ENCODE results near the gene SYNE1.
"Not testable (repeated sequence)": the region's sequence is repeated elsewhere in the genome, so short reads cannot be mapped to it uniquely, and the experiment has no call there.

SYNE1 gene

GRCh38 chr6:152637296-152638047 lies at the start of gene SYNE1:
TSS of gene SYNE1 (minus strand) at chr6:152637362. CDS start at chr6:152628331, 9,031 bp downstream.
- Mint-ChIP-seq H3K36me3 (no peaks in the 10 kb centered on the region), H3K27me3 (peaks cover 38% of the 10 kb centered on the region), H3K9me3 (no peaks in the 10 kb centered on the region), H3K27ac (no peak within 1 kb of the TSS), H3K4me1 (peaks cover 13% of the 10 kb centered on the region), H3K4me3 (peak within 1 kb of the TSS; percentile 54)
- DNase-seq: no peak
- CTCF ChIA-PET: no interaction called here

GRCh38 chr6:152685819-152686218 lies 48.7 kb upstream of the SYNE1 start:
- Mint-ChIP-seq H3K27me3 (no peaks in the 10 kb centered on the region), H3K4me1 (no peaks in the 10 kb centered on the region), H3K9me3 (no peaks in the 10 kb centered on the region), H3K36me3 (no peaks in the 10 kb centered on the region), H3K27ac (no peak overlapping the region), H3K4me3 (no peak overlapping the region)
- CTCF ChIA-PET: interaction anchor here (0.7 kb wide), 1 partner anchor 29 kb away, joined by 3 read pairs; no protein-coding TSS in a partner anchor
- DNase-seq: no peak

- H3K4me3 Mint-ChIP-seq, CTCF ChIA-PET, H3K27me3 Mint-ChIP-seq: not testable (repeated sequence)
Observed at GRCh38 chr6:152682935-152683334, 45.8 kb upstream of the SYNE1 start.

GRCh38 chr6:152682141-152682540 lies 45.0 kb upstream of the SYNE1 start:
- Mint-ChIP-seq H3K36me3 (no peaks in the 10 kb centered on the region), H3K4me3 (no peak overlapping the region), H3K9me3 (no peaks in the 10 kb centered on the region), H3K27me3 (peaks cover 5% of the 10 kb centered on the region), H3K27ac (no peak overlapping the region), H3K4me1 (no peaks in the 10 kb centered on the region)
- no peak for DNase-seq
- CTCF ChIA-PET: no interaction called here

More at GRCh38 chr6:152682935-152683334, 45.8 kb upstream of the SYNE1 start:
- H3K27ac Mint-ChIP-seq, H3K36me3 Mint-ChIP-seq, H3K9me3 Mint-ChIP-seq, DNase-seq, H3K4me1 Mint-ChIP-seq: not testable (repeated sequence)

GRCh38 chr6:152680879-152681517 lies 43.8 kb upstream of the SYNE1 start:
- Mint-ChIP-seq H3K4me3 (no peak overlapping the region), H3K27me3 (peaks cover 5% of the 10 kb centered on the region), H3K9me3 (no peaks in the 10 kb centered on the region), H3K36me3 (no peaks in the 10 kb centered on the region), H3K27ac (no peak overlapping the region), H3K4me1 (no peaks in the 10 kb centered on the region)
- no peak for DNase-seq
- CTCF ChIA-PET: no interaction called here

- DNase-seq: no peak
- no peak overlapping the region for H3K4me3 Mint-ChIP-seq
- H3K27ac Mint-ChIP-seq: no peak overlapping the region
- no peaks in the 10 kb centered on the region for H3K4me1 Mint-ChIP-seq
- CTCF ChIA-PET: no interaction called here
- no peaks in the 10 kb centered on the region for H3K36me3 Mint-ChIP-seq
- no peaks in the 10 kb centered on the region for H3K9me3 Mint-ChIP-seq
- H3K27me3 Mint-ChIP-seq: peaks cover 5% of the 10 kb centered on the region
Observed at GRCh38 chr6:152680151-152680550, 43.0 kb upstream of the SYNE1 start.

GRCh38 chr6:152673236-152673635 lies 36.1 kb upstream of the SYNE1 start:
- DNase-seq: no peak
- H3K4me3 Mint-ChIP-seq: no peak overlapping the region
- CTCF ChIA-PET: no interaction called here
- H3K27me3 Mint-ChIP-seq: no peaks in the 10 kb centered on the region
- H3K4me1 Mint-ChIP-seq: no peaks in the 10 kb centered on the region
- no peak overlapping the region for H3K27ac Mint-ChIP-seq
- no peaks in the 10 kb centered on the region for H3K9me3 Mint-ChIP-seq
- no peaks in the 10 kb centered on the region for H3K36me3 Mint-ChIP-seq

- no peaks in the 10 kb centered on the region for H3K4me1 Mint-ChIP-seq
- no peak overlapping the region for H3K4me3 Mint-ChIP-seq
- CTCF ChIA-PET: no interaction called here
- no peak overlapping the region for H3K27ac Mint-ChIP-seq
- no peaks in the 10 kb centered on the region for H3K9me3 Mint-ChIP-seq
- no peaks in the 10 kb centered on the region for H3K36me3 Mint-ChIP-seq
- no peak for DNase-seq
- no peaks in the 10 kb centered on the region for H3K27me3 Mint-ChIP-seq
Observed at GRCh38 chr6:152671171-152671570, 34.0 kb upstream of the SYNE1 start.

GRCh38 chr6:152669895-152670294 lies 32.7 kb upstream of the SYNE1 start:
- no peaks in the 10 kb centered on the region for H3K36me3 Mint-ChIP-seq
- DNase-seq: no peak
- no peaks in the 10 kb centered on the region for H3K4me1 Mint-ChIP-seq
- H3K9me3 Mint-ChIP-seq: no peaks in the 10 kb centered on the region
- CTCF ChIA-PET: no interaction called here
- H3K27ac Mint-ChIP-seq: no peak overlapping the region
- no peak overlapping the region for H3K4me3 Mint-ChIP-seq
- H3K27me3 Mint-ChIP-seq: no peaks in the 10 kb centered on the region

GRCh38 chr6:152661776-152662175 lies 24.6 kb upstream of the SYNE1 start:
- no peak for DNase-seq
- H3K4me1 Mint-ChIP-seq: no peaks in the 10 kb centered on the region
- CTCF ChIA-PET: no interaction called here
- no peak overlapping the region for H3K27ac Mint-ChIP-seq
- H3K27me3 Mint-ChIP-seq: no peaks in the 10 kb centered on the region
- no peaks in the 10 kb centered on the region for H3K36me3 Mint-ChIP-seq
- no peaks in the 10 kb centered on the region for H3K9me3 Mint-ChIP-seq
- no peak overlapping the region for H3K4me3 Mint-ChIP-seq

GRCh38 chr6:152651986-152652385 lies 14.8 kb upstream of the SYNE1 start:
- DNase-seq: no peak
- Mint-ChIP-seq H3K9me3 (no peaks in the 10 kb centered on the region), H3K27ac (no peak overlapping the region), H3K36me3 (no peaks in the 10 kb centered on the region), H3K4me1 (no peaks in the 10 kb centered on the region), H3K4me3 (no peak overlapping the region), H3K27me3 (no peaks in the 10 kb centered on the region)
- CTCF ChIA-PET: no interaction called here

GRCh38 chr6:152648105-152648504 lies 10.9 kb upstream of the SYNE1 start:
- no peak for DNase-seq
- H3K4me3 Mint-ChIP-seq: no peak overlapping the region
- H3K27me3 Mint-ChIP-seq: peaks cover 3% of the 10 kb centered on the region
- no peaks in the 10 kb centered on the region for H3K9me3 Mint-ChIP-seq
- H3K4me1 Mint-ChIP-seq: no peaks in the 10 kb centered on the region
- no peaks in the 10 kb centered on the region for H3K36me3 Mint-ChIP-seq
- CTCF ChIA-PET: no interaction called here
- no peak overlapping the region for H3K27ac Mint-ChIP-seq

GRCh38 chr6:152646732-152647131 lies 9.6 kb upstream of the SYNE1 start:
- H3K4me1 Mint-ChIP-seq, H3K4me3 Mint-ChIP-seq, H3K9me3 Mint-ChIP-seq, H3K27ac Mint-ChIP-seq, DNase-seq, H3K36me3 Mint-ChIP-seq, CTCF ChIA-PET, H3K27me3 Mint-ChIP-seq: not testable (repeated sequence)

- H3K36me3 Mint-ChIP-seq: no peaks in the 10 kb centered on the region
- no peaks in the 10 kb centered on the region for H3K4me1 Mint-ChIP-seq
- no peak overlapping the region for H3K4me3 Mint-ChIP-seq
- peak; percentile 34 for DNase-seq
- CTCF ChIA-PET: interaction anchor here (0.6 to 2.0 kb wide), 4 partner anchors 12 to 837 kb away, joined by 3 to 11 read pairs (median 3); no protein-coding TSS in a partner anchor
- no peak overlapping the region for H3K27ac Mint-ChIP-seq
- no peaks in the 10 kb centered on the region for H3K9me3 Mint-ChIP-seq
- H3K27me3 Mint-ChIP-seq: peaks cover 15% of the 10 kb centered on the region
Observed at GRCh38 chr6:152642578-152643375, 5.6 kb upstream of the SYNE1 start.
